CD14-positive monocyte (primary cell): Measurements from ENCODE around the gene GUCY2D. TPM values are rescaled to one million over a fixed set of nuclear protein-coding genes. Genes with fewer than 3 reads are reported as not detected.

Experiments
- DNase-seq, 3 donors: peaks; one replicate each; pipeline ENCODE4 v3.0.0-alpha.2; 2011 to 2022
- H2AFZ ChIP-seq: 2 replicates; pipeline ENCODE4 v1.6.0; 2012; ENCODE audit warnings: mild to moderate bottlenecking, low read depth, low read length, inconsistent platforms; ENCODE audit not compliant: insufficient read depth, poor library complexity, severe bottlenecking
- H3K27ac ChIP-seq, 2 donors: 1 replicate in 1 of 2; 2 replicates in 1 of 2; pipeline ENCODE4 v1.5.1; 2012 to 2013; ENCODE audit warnings: low read length in 2 of 2, control low read depth in 1 of 2, inconsistent platforms in 1 of 2, low read depth in 1 of 2, mild to moderate bottlenecking in 1 of 2
- H3K27me3 ChIP-seq, 2 donors: one replicate each; pipeline versions ENCODE4 v1.6.0 to v1.6.1; 2011 to 2013; ENCODE audit warnings: low read length in 2 of 2; ENCODE audit not compliant: control insufficient read depth in 2 of 2, insufficient read depth in 2 of 2
- H3K36me3 ChIP-seq, 2 donors: replicated peaks in 1 of 2; 1 replicate in 1 of 2; 2 replicates in 1 of 2; pipeline versions ENCODE4 v1.5.1 to v1.6.1; 2012 to 2013; ENCODE audit warnings: low read length in 2 of 2, control low read depth in 1 of 2, inconsistent platforms in 1 of 2, mild to moderate bottlenecking in 1 of 2; ENCODE audit not compliant: insufficient read depth in 2 of 2, control insufficient read depth in 1 of 2
- H3K4me1 ChIP-seq, 2 donors: 1 replicate in 1 of 2; 2 replicates in 1 of 2; pipeline versions ENCODE4 v1.5.1 to v1.6.1; 2012 to 2013; ENCODE audit warnings: low read length in 2 of 2, control low read depth in 1 of 2, inconsistent platforms in 1 of 2, mild to moderate bottlenecking in 1 of 2, moderate library complexity in 1 of 2; ENCODE audit not compliant: insufficient read depth in 2 of 2, control insufficient read depth in 1 of 2
- H3K4me2 ChIP-seq: replicated peaks from 2 replicates; pipeline ENCODE3; 2012; ENCODE audit warnings: low read length, moderate library complexity, mild to moderate bottlenecking; ENCODE audit not compliant: poor library complexity, severe bottlenecking; ENCODE audit errors: extremely low read depth
- H3K4me3 ChIP-seq, 3 experiments: fragments of 200-600 bp in 1 of 3; sonication (generic) in 1 of 3; replicated peaks in 1 of 3; 1 replicate in 2 of 3; 2 replicates in 1 of 3; pipeline ENCODE4 v1.5.1; 2011 to 2013; ENCODE audit warnings: low read length in 3 of 3, mild to moderate bottlenecking in 3 of 3, control low read depth in 2 of 3, low read depth in 2 of 3, inconsistent platforms in 1 of 3, moderate library complexity in 1 of 3
- H3K79me2 ChIP-seq: 2 replicates; pipeline ENCODE4 v1.6.0; 2012; ENCODE audit warnings: mild to moderate bottlenecking, control low read depth, inconsistent platforms, low read length, moderate library complexity; ENCODE audit not compliant: insufficient read depth
- H3K9ac ChIP-seq: 2 replicates; pipeline ENCODE4 v1.6.0; 2017; ENCODE audit warnings: low read length, mild to moderate bottlenecking; ENCODE audit not compliant: insufficient read depth, poor library complexity, severe bottlenecking
- H3K9me3 ChIP-seq, 2 donors: replicated peaks in 1 of 2; 1 replicate in 1 of 2; 2 replicates in 1 of 2; pipeline versions ENCODE4 v1.5.1 to v1.6.1; 2012 to 2013; ENCODE audit warnings: low read length in 2 of 2, control low read depth in 1 of 2; ENCODE audit not compliant: control insufficient read depth in 1 of 2, insufficient read depth in 1 of 2
- H4K20me1 ChIP-seq: 2 replicates; pipeline ENCODE4 v1.6.0; 2012; ENCODE audit warnings: mild to moderate bottlenecking, low read length, control low read depth, moderate library complexity; ENCODE audit not compliant: insufficient read depth
- H3K27ac Mint-ChIP-seq, 7 donors: one replicate each; pipeline ENCODE4 v1.8.0; 2020; ENCODE audit warnings: mild to moderate bottlenecking in 7 of 7, mixed read lengths in 7 of 7, moderate library complexity in 6 of 7, inconsistent platforms in 2 of 7
- H3K27me3 Mint-ChIP-seq, 3 donors: one replicate each; pipeline ENCODE4 v1.8.0; 2021 to 2022; ENCODE audit warnings: low read depth in 3 of 3, mild to moderate bottlenecking in 3 of 3, mixed read lengths in 3 of 3, moderate library complexity in 3 of 3, inconsistent platforms in 1 of 3
- H3K36me3 Mint-ChIP-seq, 2 donors: one replicate each; pipeline ENCODE4 v1.8.0; 2020; ENCODE audit warnings: mixed read lengths in 2 of 2, inconsistent platforms in 1 of 2, mild to moderate bottlenecking in 1 of 2
- H3K4me1 Mint-ChIP-seq: one replicate; pipeline ENCODE4 v1.8.0; 2020; ENCODE audit warnings: mild to moderate bottlenecking, mixed read lengths
- H3K4me3 Mint-ChIP-seq, 2 donors: one replicate each; pipeline ENCODE4 v1.8.0; 2020; ENCODE audit warnings: mild to moderate bottlenecking in 2 of 2, mixed read lengths in 2 of 2, moderate library complexity in 1 of 2
- H3K9me3 Mint-ChIP-seq, 7 donors: one replicate each; pipeline ENCODE4 v1.8.0; 2020 to 2022; ENCODE audit warnings: mixed read lengths in 7 of 7, mild to moderate bottlenecking in 6 of 7, moderate library complexity in 6 of 7, inconsistent platforms in 2 of 7
- CTCF ChIP-seq: fragments of 200-600 bp; IDR thresholded peaks from one replicate; pipeline ENCODE4 v1.8.0; 2022; ENCODE audit warnings: antibody characterized with exemption, mild to moderate bottlenecking
- WGBS: methylation state at CpG from one replicate; pipeline ENCODE4 v1.1.5; 2013; ENCODE audit warnings: missing lambda C conversion rate; ENCODE audit not compliant: insufficient coverage; 5-methylcytosine and 5-hydroxymethylcytosine counted together
- intact Hi-C, 2 donors: fragments of 100-400 bp; cut with micrococcal nuclease; formaldehyde crosslinking; loops; one replicate each; pipeline versions ENCODE4 v1.15.0 to v1.15.1; 2023
- polyA plus RNA-seq, 3 donors: library from polyadenylated mRNA; depleted of rRNA in 1 of 3; unstranded in 2 of 3; stranded (reverse) in 1 of 3; fragments of 300-500 nt in 2 of 3; fragments of >200 nt in 1 of 3; fragmentation: Illumina TruSeq in 2 of 3; gene quantifications; 1 replicate in 2 of 3; 2 replicates in 1 of 3; pipeline ENCODE4 v1.2.3, GENCODE V29; 2012 to 2021

GUCY2D gene
- polyA plus RNA-seq, 3 donors = 0.04 to 0.46 TPM; not detected in 1

GRCh38 chr17:8046306-8046928 lies 44.0 kb downstream of the GUCY2D start:
- TF ChIP-seq CTCF = no peak
- H3K9me3 ChIP-seq = no peaks in the 10 kb centered on the region
- H3K4me3 ChIP-seq = no peak overlapping the region
- peaks cover 0 to 2% of the 10 kb centered on the region in 2 donors for H3K36me3 ChIP-seq
- no peak overlapping the region for H2AFZ ChIP-seq
- no peak overlapping the region for H3K4me3 Mint-ChIP-seq
- H3K4me1 ChIP-seq = peaks cover 18 to 21% of the 10 kb centered on the region in 2 donors
- intact Hi-C loops = no loop called here
- H3K36me3 Mint-ChIP-seq = peaks cover 11 to 15% of the 10 kb centered on the region in 2 donors
- no peak overlapping the region for H3K9ac ChIP-seq
- H3K27me3 ChIP-seq = no peaks in the 10 kb centered on the region
- H4K20me1 ChIP-seq = no peaks in the 10 kb centered on the region
- no peak overlapping the region for H3K4me2 ChIP-seq
- H3K27me3 Mint-ChIP-seq = peaks cover 0 to 4% (median 3%) of the 10 kb centered on the region in 3 donors
- peaks cover 26% of the 10 kb centered on the region for H3K4me1 Mint-ChIP-seq
- H3K27ac ChIP-seq = no peak overlapping the region
- H3K27ac Mint-ChIP-seq = no peak overlapping the region
- no peaks in the 10 kb centered on the region for H3K79me2 ChIP-seq
- H3K9me3 Mint-ChIP-seq = no peaks in the 10 kb centered on the region
- DNase-seq = peak in 1 of 3 donors; percentile 2
- WGBS = over 99% methylated on average over 7 of the region's 11 CpGs

GRCh38 chr17:8046929-8047768 lies 44.7 kb downstream of the GUCY2D start:
- WGBS = 93% methylated on average over 20 of the region's 24 CpGs
- H3K4me3 ChIP-seq = no peak overlapping the region
- intact Hi-C loops = no loop called here

More at GRCh38 chr17:8046929-8047768, 44.7 kb downstream of the GUCY2D start:
- Mint-ChIP-seq H3K4me3 (no peak overlapping the region), H3K36me3 (peaks cover 11 to 15% of the 10 kb centered on the region in 2 donors), H3K27me3 (peaks cover 0 to 6% (median 4%) of the 10 kb centered on the region in 3 donors), H3K27ac (peak overlapping the region in 1 of 7 donors; percentile 41), H3K9me3 (no peaks in the 10 kb centered on the region), H3K4me1 (peaks cover 18% of the 10 kb centered on the region)
- Histone ChIP-seq H3K4me1 (peaks cover 11 to 14% of the 10 kb centered on the region in 2 donors), H4K20me1 (no peaks in the 10 kb centered on the region), H3K79me2 (no peaks in the 10 kb centered on the region), H3K27me3 (no peaks in the 10 kb centered on the region), H2AFZ (no peak overlapping the region), H3K27ac (no peak overlapping the region), H3K9ac (no peak overlapping the region), H3K36me3 (peaks cover 0 to 2% of the 10 kb centered on the region in 2 donors), H3K9me3 (no peaks in the 10 kb centered on the region), H3K4me2 (no peak overlapping the region)
- TF ChIP-seq CTCF = no peak
- peak in 1 of 3 donors; percentile 1 for DNase-seq
